Measurements from ENCODE around the gene TAS1R3.

Gene TAS1R3

GRCh38 chr1:1322418-1322817 lies 8.7 kb upstream of the TAS1R3 start:
- no peak for TF ChIP-seq CTCF (IDR thresholded peaks at IDR 0.05; ENCODE audit: low read depth, low read length, missing control alignments)
- DNase-seq (ENCODE audit: low read depth): no peak
- no peak overlapping the region for H3K4me3 ChIP-seq (ENCODE audit: low read depth, low read length)

- no peak for TF ChIP-seq CTCF (IDR thresholded peaks at IDR 0.05; ENCODE audit: low read depth, low read length, missing control alignments)
- H3K4me3 ChIP-seq (ENCODE audit: low read depth, low read length): peak overlapping the region; percentile 43; the same call in 1 of the 2 replicates
These were observed 8.1 kb upstream of the TAS1R3 start for GRCh38 chr1:1322952-1323351.

GRCh38 chr1:1324084-1324523 lies 7.0 kb upstream of the TAS1R3 start:
- peak overlapping the region; percentile 97 for H3K4me3 ChIP-seq (ENCODE audit: low read depth, low read length)
- no peak for DNase-seq (ENCODE audit: low read depth)
- TF ChIP-seq CTCF (IDR thresholded peaks at IDR 0.05; ENCODE audit: low read depth, low read length, missing control alignments): no peak

More at GRCh38 chr1:1322952-1323351, 8.1 kb upstream of the TAS1R3 start:
- no peak for DNase-seq (ENCODE audit: low read depth)

GRCh38 chr1:1324524-1325287 lies 6.4 kb upstream of the TAS1R3 start, which contains the start of the genes CPTP and INTS11:
Gene CPTP, plus strand, starts transcription at chr1:1324802. Its CDS starts 2,109 bp downstream, at chr1:1326911.
Gene INTS11, minus strand, starts transcription at chr1:1324660. Its CDS starts 52 bp downstream, at chr1:1324608.
- DNase-seq (ENCODE audit: low read depth): peak; percentile 69
- no peak for TF ChIP-seq CTCF (IDR thresholded peaks at IDR 0.05; ENCODE audit: low read depth, low read length, missing control alignments)
- peak within 1 kb of the TSS; percentile 97 for H3K4me3 ChIP-seq (ENCODE audit: low read depth, low read length)

GRCh38 chr1:1325288-1326074 lies 5.6 kb upstream of the TAS1R3 start:
- peak overlapping the region; percentile 85 for H3K4me3 ChIP-seq (ENCODE audit: low read depth, low read length)
- no peak for TF ChIP-seq CTCF (IDR thresholded peaks at IDR 0.05; ENCODE audit: low read depth, low read length, missing control alignments)
- no peak for DNase-seq (ENCODE audit: low read depth)

GRCh38 chr1:1326075-1326605 lies 4.9 kb upstream of the TAS1R3 start:
- no peak for DNase-seq (ENCODE audit: low read depth)
- no peak for TF ChIP-seq CTCF (IDR thresholded peaks at IDR 0.05; ENCODE audit: low read depth, low read length, missing control alignments)
- H3K4me3 ChIP-seq (ENCODE audit: low read depth, low read length): peak overlapping the region; percentile 85
